Thoracic aorta (tissue), 2 donors: ENCODE results near the gene GPRIN2. TPM values are rescaled to one million over a fixed set of nuclear protein-coding genes. Genes with fewer than 3 reads are reported as not detected.

Experiments used
- ATAC-seq: fragments of 150-250 bp; one replicate; pipeline ENCODE4 v1.8.0; 2017; ENCODE audit warnings: low read depth; ENCODE audit not compliant: insufficient number of reproducible peaks, low FRiP score
- DNase-seq: peaks from one replicate; pipeline ENCODE4 v3.0.0-alpha.2; 2020; ENCODE audit warnings: low spot score
- H3K27ac ChIP-seq, 2 donors: fragments of 200-600 bp; sonication (generic); 1 replicate in 1 of 2; 2 replicates in 1 of 2; pipeline ENCODE4 v1.5.1; 2016; ENCODE audit warnings: mild to moderate bottlenecking in 2 of 2, moderate library complexity in 2 of 2
- H3K27me3 ChIP-seq: fragments of 200-600 bp; sonication (generic); replicated peaks from 2 replicates; pipeline ENCODE4 v1.6.0; 2016; ENCODE audit warnings: mild to moderate bottlenecking; ENCODE audit not compliant: insufficient read depth
- H3K36me3 ChIP-seq: fragments of 200-600 bp; sonication (generic); one replicate; pipeline ENCODE4 v1.5.1; 2016
- H3K4me1 ChIP-seq, 2 donors: fragments of 200-600 bp; sonication (generic); 1 replicate in 1 of 2; 2 replicates in 1 of 2; pipeline versions ENCODE4 v1.5.1 to v1.6.0; 2016; ENCODE audit warnings: low read depth in 2 of 2, mild to moderate bottlenecking in 1 of 2; ENCODE audit not compliant: control insufficient read depth in 1 of 2
- H3K4me3 ChIP-seq: fragments of 200-600 bp; sonication (generic); 2 replicates; pipeline ENCODE4 v1.5.1; 2016; ENCODE audit warnings: mild to moderate bottlenecking
- H3K9me3 ChIP-seq: fragments of 200-600 bp; sonication (generic); 2 replicates; pipeline ENCODE4 v1.5.1; 2016
- total RNA-seq, 2 donors: library from RNA; depleted of rRNA; stranded (reverse); fragments of >200 nt; gene quantifications; one replicate each; pipeline versions ENCODE4 v1.1.0 to v1.2.3, GENCODE V29; 2016
- TF ChIP-seq, protein P1 (sequence below): fragments of 200-600 bp; sonication (generic); IDR thresholded peaks from one replicate; pipeline ENCODE4 v1.5.1; 2019; ENCODE audit warnings: antibody characterized with exemption

Gene GPRIN2
- total RNA-seq, 2 donors from 2014 or later = 0.27 to 4.8 TPM

DNA sequence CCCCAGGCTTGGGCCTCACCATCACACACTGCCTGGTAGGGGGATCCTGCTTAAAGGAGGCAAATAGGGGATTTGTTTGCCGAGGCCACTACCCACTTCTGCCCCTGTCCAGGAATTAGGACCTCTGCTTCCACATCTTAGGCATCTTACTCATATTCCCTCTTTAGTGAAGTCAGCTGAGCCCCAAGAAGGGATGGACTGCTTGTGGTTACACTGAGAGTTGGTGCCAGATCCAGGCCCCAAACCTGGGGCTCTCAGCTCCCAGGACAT, 1.6 kb upstream of the GPRIN2 start:
- Histone ChIP-seq H3K4me1 (peaks cover 7 to 17% of the 10 kb centered on the region in 2 donors), H3K4me3 (no peak overlapping the region), H3K27ac (no peak overlapping the region), H3K27me3 (no peaks in the 10 kb centered on the region), H3K36me3 (no peaks in the 10 kb centered on the region), H3K9me3 (no peaks in the 10 kb centered on the region)
- ATAC-seq (no peak), DNase-seq (no peak)
- TF ChIP-seq, protein P1, sequence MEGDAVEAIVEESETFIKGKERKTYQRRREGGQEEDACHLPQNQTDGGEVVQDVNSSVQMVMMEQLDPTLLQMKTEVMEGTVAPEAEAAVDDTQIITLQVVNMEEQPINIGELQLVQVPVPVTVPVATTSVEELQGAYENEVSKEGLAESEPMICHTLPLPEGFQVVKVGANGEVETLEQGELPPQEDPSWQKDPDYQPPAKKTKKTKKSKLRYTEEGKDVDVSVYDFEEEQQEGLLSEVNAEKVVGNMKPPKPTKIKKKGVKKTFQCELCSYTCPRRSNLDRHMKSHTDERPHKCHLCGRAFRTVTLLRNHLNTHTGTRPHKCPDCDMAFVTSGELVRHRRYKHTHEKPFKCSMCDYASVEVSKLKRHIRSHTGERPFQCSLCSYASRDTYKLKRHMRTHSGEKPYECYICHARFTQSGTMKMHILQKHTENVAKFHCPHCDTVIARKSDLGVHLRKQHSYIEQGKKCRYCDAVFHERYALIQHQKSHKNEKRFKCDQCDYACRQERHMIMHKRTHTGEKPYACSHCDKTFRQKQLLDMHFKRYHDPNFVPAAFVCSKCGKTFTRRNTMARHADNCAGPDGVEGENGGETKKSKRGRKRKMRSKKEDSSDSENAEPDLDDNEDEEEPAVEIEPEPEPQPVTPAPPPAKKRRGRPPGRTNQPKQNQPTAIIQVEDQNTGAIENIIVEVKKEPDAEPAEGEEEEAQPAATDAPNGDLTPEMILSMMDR = no peak

DNA sequence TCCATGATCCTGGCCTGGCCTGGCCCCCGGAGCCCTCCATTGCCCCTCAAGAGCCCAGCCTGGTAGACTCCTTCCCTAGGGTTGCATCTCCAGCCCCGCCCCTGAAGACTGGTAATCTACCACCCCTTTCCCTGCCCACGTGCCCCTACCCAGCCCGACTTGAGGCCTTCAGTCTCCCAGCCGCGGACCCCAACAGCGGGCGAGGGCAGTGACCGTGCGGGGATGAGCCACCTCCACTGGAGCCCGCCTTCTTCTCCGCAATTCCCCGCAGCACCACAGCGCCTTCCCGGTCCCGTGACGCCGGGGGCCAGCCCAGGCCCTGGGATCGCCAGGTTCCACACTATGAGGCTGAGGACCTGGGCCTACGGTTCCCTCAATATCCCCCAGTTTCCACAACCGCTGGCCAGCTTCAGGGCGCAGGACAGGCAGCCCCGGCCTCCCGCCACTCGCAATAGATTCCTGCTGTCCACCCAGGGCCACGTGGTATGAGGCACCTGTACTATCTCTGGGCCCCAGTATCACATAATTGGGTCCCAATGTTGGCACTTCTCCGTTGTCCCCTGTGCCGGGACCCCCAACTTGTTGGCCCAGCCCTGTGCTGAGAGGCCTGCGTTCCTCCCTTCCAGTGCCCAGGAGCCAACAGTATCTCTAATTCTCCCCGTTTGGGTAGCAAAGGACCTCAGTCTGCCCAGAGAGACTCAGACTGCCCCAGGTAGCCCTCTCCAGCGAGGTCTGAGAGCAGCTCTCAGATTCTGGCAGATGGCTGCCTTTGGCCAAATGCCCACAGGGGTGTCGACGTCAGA, 1.1 kb upstream of the GPRIN2 start:
- DNase-seq = peak; percentile 1
- H3K36me3 ChIP-seq = no peaks in the 10 kb centered on the region
- no peak overlapping the region for H3K4me3 ChIP-seq
- no peak overlapping the region for H3K27ac ChIP-seq
- H3K27me3 ChIP-seq = no peaks in the 10 kb centered on the region
- H3K9me3 ChIP-seq = no peaks in the 10 kb centered on the region
- peaks cover 7 to 17% of the 10 kb centered on the region in 2 donors for H3K4me1 ChIP-seq
- TF ChIP-seq, protein P1 = no peak
- ATAC-seq = no peak

DNA sequence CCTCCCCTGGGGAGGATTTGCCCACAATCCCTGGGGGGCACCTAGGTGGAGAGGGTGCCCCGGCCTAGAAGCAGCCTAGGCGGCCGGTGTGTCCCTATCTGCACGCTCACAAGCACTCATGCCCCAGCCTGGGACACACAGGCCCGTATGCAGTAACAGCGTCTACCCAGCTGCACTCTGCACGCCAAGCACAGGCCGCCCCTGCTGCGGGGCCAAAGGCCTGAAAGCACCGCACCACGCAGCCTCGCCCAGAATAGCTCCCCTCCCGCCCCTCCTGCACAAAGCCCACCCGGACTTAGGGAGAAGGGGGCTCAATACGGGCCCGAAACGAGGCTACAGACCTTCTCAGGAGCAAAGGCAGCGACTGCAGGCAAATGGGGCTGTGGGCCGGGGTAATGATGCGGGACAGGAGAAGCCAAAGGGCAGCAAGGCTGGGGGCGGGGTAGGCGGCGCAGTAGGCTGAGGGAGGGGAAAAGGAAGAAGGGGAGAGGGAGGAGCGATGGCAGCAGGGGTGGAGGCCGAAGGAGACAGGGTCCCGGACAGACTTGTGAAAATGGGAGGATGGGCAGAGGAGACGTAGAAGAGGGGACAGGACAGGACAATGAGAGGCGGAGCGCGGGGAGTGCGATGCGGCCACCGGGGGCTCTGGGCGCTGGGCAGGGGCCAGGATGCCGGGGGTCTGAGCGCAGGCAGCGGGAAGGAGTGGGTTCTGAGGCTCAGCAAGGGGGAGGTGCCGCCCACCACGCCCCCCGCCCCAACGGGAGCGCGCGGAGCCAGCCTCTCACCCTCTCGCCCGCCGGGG, 544 bp downstream of the GPRIN2 start:
- Histone ChIP-seq H3K27ac (no peak overlapping the region), H3K4me1 (peaks cover 7 to 17% of the 10 kb centered on the region in 2 donors), H3K4me3 (peak overlapping the region; percentile 69), H3K36me3 (no peaks in the 10 kb centered on the region), H3K9me3 (no peaks in the 10 kb centered on the region), H3K27me3 (no peaks in the 10 kb centered on the region)
- ATAC-seq (no peak), DNase-seq (peak; percentile 1)
- TF ChIP-seq, protein P1 = no peak

DNA sequence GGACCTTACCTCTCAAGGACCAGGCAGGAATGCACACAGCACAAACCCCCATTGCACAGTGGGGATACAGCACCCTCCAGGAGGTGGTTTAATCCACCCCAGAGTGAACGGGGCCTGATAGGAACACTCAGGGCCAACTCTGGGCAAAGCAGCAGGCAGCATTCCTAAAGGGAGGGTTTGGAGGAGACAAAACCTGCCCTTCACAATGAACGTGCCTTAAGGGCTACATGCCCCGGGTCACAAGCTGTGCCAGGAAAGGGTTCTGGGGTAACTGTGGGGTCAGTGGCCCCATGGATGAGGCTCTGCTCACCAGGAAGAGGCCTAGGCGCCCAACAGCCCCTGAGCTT, 1.1 kb downstream of the GPRIN2 start:
- no peaks in the 10 kb centered on the region for H3K9me3 ChIP-seq
- ATAC-seq (no peak), DNase-seq (no peak)
- no peaks in the 10 kb centered on the region for H3K27me3 ChIP-seq
- H3K4me1 ChIP-seq = peaks cover 7 to 17% of the 10 kb centered on the region in 2 donors
- no peak overlapping the region for H3K27ac ChIP-seq
- H3K36me3 ChIP-seq = no peaks in the 10 kb centered on the region
- H3K4me3 ChIP-seq = no peak overlapping the region
- TF ChIP-seq, protein P1 = no peak

DNA sequence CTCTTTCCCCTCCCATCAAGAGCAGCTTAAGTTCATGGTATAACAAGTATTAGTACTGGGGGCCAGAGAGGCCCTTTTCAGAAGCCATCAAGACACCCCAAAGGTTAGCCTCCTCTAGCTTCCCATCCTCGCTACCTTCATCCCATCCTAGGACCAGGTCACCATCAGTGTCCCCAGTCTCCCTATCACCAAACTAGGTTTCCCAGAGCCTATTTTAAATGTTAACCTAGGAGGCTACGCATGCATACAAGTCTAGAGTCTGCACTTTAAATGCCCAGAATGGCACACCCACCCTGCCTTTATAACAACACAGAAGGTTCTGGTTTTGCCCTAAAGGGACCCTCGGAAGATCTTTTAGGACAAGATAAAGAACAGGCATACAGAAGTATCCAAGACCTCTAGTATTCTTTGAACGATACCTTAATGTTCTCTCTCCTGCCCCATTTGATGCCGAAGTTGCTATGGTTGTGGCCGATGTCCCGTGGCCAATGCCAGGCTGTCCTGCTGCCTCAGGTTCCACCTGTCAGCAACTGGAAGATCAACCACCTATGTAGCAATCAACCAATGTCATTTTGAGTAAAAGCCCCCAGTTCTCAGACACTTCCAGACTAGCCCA, 2.2 kb downstream of the GPRIN2 start:
- Histone ChIP-seq H3K4me3 (no peak overlapping the region), H3K27me3 (no peaks in the 10 kb centered on the region), H3K36me3 (no peaks in the 10 kb centered on the region), H3K27ac (no peak overlapping the region), H3K9me3 (no peaks in the 10 kb centered on the region), H3K4me1 (peaks cover 7 to 17% of the 10 kb centered on the region in 2 donors)
- DNase-seq (no peak), ATAC-seq (no peak)
- TF ChIP-seq, protein P1 = no peak
